A673 (cell line): ENCODE data around the gene CFAP46.

Experiments
- CTCF ChIP-seq: fragments of 300-800, 200-600 bp; sonication (generic); conservative IDR thresholded peaks from 2 replicates; pipeline ENCODE4 v1.5.1; 2017; ENCODE audit warnings: low read depth, mild to moderate bottlenecking, antibody characterized with exemption, low read length, moderate library complexity, mixed read lengths
- EZH2 ChIP-seq: fragments of 200-600 bp; sonication (generic); IDR thresholded peaks from 2 replicates; pipeline ENCODE4 v1.6.1; 2017; ENCODE audit warnings: borderline replicate concordance, low read depth, mild to moderate bottlenecking, mixed read lengths, antibody characterized with exemption, low read length; ENCODE audit not compliant: poor library complexity, severe bottlenecking

- TF ChIP-seq CTCF (no peak), EZH2 (no peak)
Measured at GRCh38 chr10:132898391-132899053, 43.8 kb downstream of the CFAP46 start.
